Endothelial cell of umbilical vein (primary cell): ENCODE measurements around the gene C12orf43. TPM values are rescaled to one million over a fixed set of nuclear protein-coding genes. Genes with fewer than 3 reads are reported as not detected.

Experiments used
- BruUV-seq: library from RNA; stranded (reverse); fragments of 400-500 nt; replicated peaks from 2 replicates; lab custom pipeline; 2021; lab: Mats Ljungman, UMichigan
- CTCF ChIA-PET: fragments of 300-600, 350-600 bp; sonication (Branson Sonifier 250); formaldehyde crosslinking; loops from one replicate; lab custom pipeline; 2021; ENCODE audit warnings: antibody characterized with exemption, inconsistent platforms; lab: Charles Lee
- POLR2A ChIA-PET: fragments of 300-600, 350-600 bp; sonication (Branson Sonifier 250); formaldehyde crosslinking; loops from one replicate; lab custom pipeline; 2021; ENCODE audit warnings: antibody characterized with exemption, inconsistent platforms; lab: Charles Lee
- DNase-seq: peaks from one replicate; pipeline ENCODE4 v3.0.0-alpha.2; 2011; ENCODE audit warnings: low read depth, low spot score
- FAIRE-seq: peaks from 2 replicates; lab custom pipeline; 2011; peaks lifted over from hg19 to GRCh38; lab: Jason Lieb, UNC
- H2AFZ ChIP-seq: 2 replicates; pipeline ENCODE4 v1.6.0; 2012; ENCODE audit warnings: low read depth, low read length, control low read depth, inconsistent platforms
- H3K27ac ChIP-seq: 2 replicates; pipeline ENCODE4 v1.5.1; 2011; ENCODE audit warnings: low read depth, mild to moderate bottlenecking, control low read depth, low read length, moderate library complexity; ENCODE audit not compliant: insufficient read depth
- H3K27me3 ChIP-seq, 2 experiments: 2 replicates each; pipeline versions ENCODE4 v1.6.0 to v1.6.1; 2011; ENCODE audit warnings: low read length in 2 of 2, mixed read lengths in 1 of 2; ENCODE audit not compliant: control insufficient read depth in 2 of 2, insufficient read depth in 2 of 2
- H3K36me3 ChIP-seq, 2 experiments: 2 replicates in 1 of 2; 3 replicates in 1 of 2; pipeline ENCODE4 v1.5.1; 2011; ENCODE audit warnings: low read length in 2 of 2, mild to moderate bottlenecking in 1 of 2, moderate library complexity in 1 of 2; ENCODE audit not compliant: control insufficient read depth in 2 of 2, insufficient read depth in 2 of 2; ENCODE audit errors: extremely low read depth in 1 of 2
- H3K4me1 ChIP-seq: 3 replicates; pipeline ENCODE4 v1.5.1; 2011; ENCODE audit warnings: mild to moderate bottlenecking, low read length; ENCODE audit not compliant: control insufficient read depth, insufficient read depth; ENCODE audit errors: extremely low read depth
- H3K4me2 ChIP-seq: 2 replicates; pipeline ENCODE4 v1.6.1; 2011; ENCODE audit warnings: low read length, control low read depth, mixed read lengths; ENCODE audit not compliant: insufficient read depth
- H3K4me3 ChIP-seq, 3 experiments: fragments of 200-600 bp in 1 of 3; sonication (generic), shearing (Covaris generic) in 1 of 3; replicated peaks in 1 of 3; 2 replicates each; pipeline ENCODE4 v1.5.1; 2011 to 2016; ENCODE audit warnings: control low read depth in 3 of 3, low read length in 3 of 3, mild to moderate bottlenecking in 2 of 3, inconsistent platforms in 1 of 3, low read depth in 1 of 3, moderate library complexity in 1 of 3; ENCODE audit not compliant: insufficient read depth in 1 of 3
- H3K79me2 ChIP-seq: 2 replicates; pipeline ENCODE4 v1.6.0; 2012; ENCODE audit warnings: low read length, inconsistent platforms; ENCODE audit not compliant: control insufficient read depth, insufficient read depth
- H3K9ac ChIP-seq: replicated peaks from 2 replicates; pipeline ENCODE3; 2011; ENCODE audit warnings: low read length, control low read depth; ENCODE audit not compliant: insufficient read depth; ENCODE audit errors: extremely low read depth
- H3K9me1 ChIP-seq: replicated peaks from 3 replicates; pipeline ENCODE4 v1.6.0; 2011; ENCODE audit warnings: mild to moderate bottlenecking, low read length; ENCODE audit not compliant: control insufficient read depth, insufficient read depth; ENCODE audit errors: extremely low read depth
- H3K9me3 ChIP-seq: replicated peaks from 2 replicates; pipeline ENCODE4 v1.5.1; 2012; ENCODE audit warnings: low read length, inconsistent platforms; ENCODE audit not compliant: control insufficient read depth, insufficient read depth
- H4K20me1 ChIP-seq: replicated peaks from 2 replicates; pipeline ENCODE3; 2011; ENCODE audit warnings: mild to moderate bottlenecking, low read length; ENCODE audit not compliant: control insufficient read depth, insufficient read depth; ENCODE audit errors: extremely low read depth
- CTCF ChIP-seq, 2 donors: IDR thresholded peaks; 1 replicate in 1 of 2; 2 replicates in 1 of 2; pipeline ENCODE4 v1.5.1; 2011; ENCODE audit warnings: low read length in 2 of 2, mild to moderate bottlenecking in 2 of 2, moderate library complexity in 2 of 2, control low read depth in 1 of 2, inconsistent platforms in 1 of 2, low read depth in 1 of 2; ENCODE audit not compliant: insufficient read depth in 1 of 2; ENCODE audit errors: extremely low read depth in 1 of 2
- EZH2 ChIP-seq: IDR thresholded peaks from 2 replicates; pipeline ENCODE4 v1.6.1; 2012; ENCODE audit warnings: borderline replicate concordance, low read depth, mild to moderate bottlenecking, moderate library complexity, low read length, inconsistent platforms; ENCODE audit not compliant: severe bottlenecking
- FOS ChIP-seq: IDR thresholded peaks from 2 replicates; pipeline ENCODE4 v1.6.1; 2011; ENCODE audit warnings: mild to moderate bottlenecking, low read length, moderate library complexity, borderline replicate concordance; ENCODE audit not compliant: insufficient read depth
- GATA2 ChIP-seq: IDR thresholded peaks from 2 replicates; pipeline ENCODE4 v1.7.0; 2011; ENCODE audit warnings: low read depth, mild to moderate bottlenecking, moderate library complexity, mixed read lengths, low read length; ENCODE audit not compliant: insufficient read length, insufficient read depth
- JUN ChIP-seq: IDR thresholded peaks from 2 replicates; pipeline ENCODE4 v1.6.1; 2011; ENCODE audit warnings: borderline replicate concordance, low read depth; ENCODE audit not compliant: insufficient read length, insufficient read depth
- MAX ChIP-seq: IDR thresholded peaks from 2 replicates; pipeline ENCODE4 v1.6.1; 2011; ENCODE audit not compliant: insufficient read depth, insufficient read length
- MYC ChIP-seq: IDR thresholded peaks from one replicate; pipeline ENCODE4 v1.6.1; 2011; ENCODE audit warnings: mild to moderate bottlenecking, low read depth, low read length
- POLR2A ChIP-seq: IDR thresholded peaks from 2 replicates; pipeline ENCODE4 v1.6.1; 2012; ENCODE audit warnings: low read depth, mild to moderate bottlenecking, control low read depth, low read length
- dilution Hi-C: fragments of 300-500 bp; cut with MboI; formaldehyde crosslinking; loops from one replicate; pipeline ENCODE4 v1.15.0; 2019; ENCODE audit warnings: low sequenced_read_pairs; ENCODE audit not compliant: extremely low pct_ligation_motif_present
- intact Hi-C: fragments of 100-400 bp; cut with micrococcal nuclease; formaldehyde crosslinking; loops from one replicate; pipeline ENCODE4 v1.10.0; 2022
- polyA plus RNA-seq, 4 experiments: library from polyadenylated mRNA; depleted of rRNA in 3 of 4; stranded (reverse) in 3 of 4; unstranded in 1 of 4; fragments of >200 nt; gene quantifications; 2 replicates each; pipeline versions ENCODE4 v1.2.1 to v1.2.3, GENCODE V29; 2011 to 2012; ENCODE audit warnings: missing spikeins in 1 of 4
- total RNA-seq: library from RNA; stranded (reverse); gene quantifications from 2 replicates; pipeline ENCODE4 v1.2.3, GENCODE V29; 2021

C12orf43 gene
- total and polyA plus RNA-seq, 2 donors (not counting 3 experiments of a cell fraction or from before 2014, with no cell fraction given): 12.3 to 24.7 TPM

GRCh38 chr12:120965534-120966091, 50.7 kb downstream of the C12orf43 start:
- H3K79me2 ChIP-seq: no peaks in the 10 kb centered on the region
- no TSS peak for BruUV-seq
- no peaks in the 10 kb centered on the region for H3K9me1 ChIP-seq
- FAIRE-seq (no peak), DNase-seq (no peak)
- H3K27ac ChIP-seq: no peak overlapping the region
- TF ChIP-seq CTCF (IDR thresholded peaks at IDR 0.05; ENCODE audit: extremely low read depth in 1 of 2, insufficient read depth in 1 of 2, low read depth in 1 of 2, low read length in 2 of 2): no peak
- no peak for TF ChIP-seq POLR2A
- TF ChIP-seq JUN: no peak
- TF ChIP-seq GATA2: no peak
- TF ChIP-seq FOS: no peak
- H3K36me3 ChIP-seq: no peaks in the 10 kb centered on the region
- intact Hi-C loops (no loop called here), dilution Hi-C loops (no loop called here)
- H4K20me1 ChIP-seq: no peaks in the 10 kb centered on the region
- no peak overlapping the region for H3K4me3 ChIP-seq
- H3K27me3 ChIP-seq: no peaks in the 10 kb centered on the region
- no peaks in the 10 kb centered on the region for H3K4me1 ChIP-seq
- no peaks in the 10 kb centered on the region for H3K9me3 ChIP-seq
- ChIA-PET POLR2A (no interaction called here), CTCF (interaction anchor here (1.2 kb wide), 1 partner anchor 22 kb away, joined by 3 read pairs; no protein-coding TSS in a partner anchor)
- no peak overlapping the region for H2AFZ ChIP-seq
- no peak overlapping the region for H3K9ac ChIP-seq
- no peak overlapping the region for H3K4me2 ChIP-seq

GRCh38 chr12:120964298-120964697, 52.0 kb downstream of the C12orf43 start:
- intact Hi-C loops: no loop called here

More at GRCh38 chr12:120964298-120964697, 52.0 kb downstream of the C12orf43 start:
- H3K4me2 ChIP-seq: no peak overlapping the region
- no peak overlapping the region for H3K27ac ChIP-seq
- DNase-seq: no peak
- BruUV-seq: no TSS peak
- no peaks in the 10 kb centered on the region for H3K9me3 ChIP-seq
- CTCF ChIA-PET: interaction anchor here (1.3 kb wide), 1 partner anchor 7 kb away, joined by 5 read pairs; no protein-coding TSS in a partner anchor
- H3K9ac ChIP-seq: no peak overlapping the region
- no peaks in the 10 kb centered on the region for H3K36me3 ChIP-seq
- H3K9me1 ChIP-seq: no peaks in the 10 kb centered on the region
- H4K20me1 ChIP-seq: no peaks in the 10 kb centered on the region
- dilution Hi-C loops: no loop called here
- TF ChIP-seq MYC (no peak), POLR2A (no peak), FOS (no peak), MAX (no peak), EZH2 (no peak), CTCF (IDR thresholded peaks at IDR 0.05; ENCODE audit: extremely low read depth in 1 of 2, insufficient read depth in 1 of 2, low read depth in 1 of 2, low read length in 2 of 2) (no peak)
- POLR2A ChIA-PET: no interaction called here
- H2AFZ ChIP-seq: no peak overlapping the region
- H3K4me1 ChIP-seq: no peaks in the 10 kb centered on the region
- H3K27me3 ChIP-seq: no peaks in the 10 kb centered on the region
- H3K79me2 ChIP-seq: no peaks in the 10 kb centered on the region
- FAIRE-seq: no peak
- no peak overlapping the region for H3K4me3 ChIP-seq
